Liver (tissue), 9 donors: ENCODE data around the gene WDR27. TPM values are rescaled to one million over a fixed set of nuclear protein-coding genes. Genes with fewer than 3 reads are reported as not detected.

Experiments used
- DNase-seq: peaks from one replicate; pipeline ENCODE4 v3.0.0-alpha.2; 2017; ENCODE audit warnings: low spot score
- H3K27ac ChIP-seq, 2 donors: one replicate each; pipeline ENCODE4 v1.7.0; 2013; ENCODE audit warnings: inconsistent platforms in 2 of 2, low read length in 2 of 2, control low read depth in 1 of 2, low read depth in 1 of 2, mild to moderate bottlenecking in 1 of 2
- H3K27me3 ChIP-seq, 4 donors: one replicate each; pipeline versions ENCODE4 v1.6.1 to v1.7.0; 2013; ENCODE audit warnings: low read length in 3 of 4, inconsistent platforms in 1 of 4, mild to moderate bottlenecking in 1 of 4, moderate library complexity in 1 of 4; ENCODE audit not compliant: control insufficient read depth in 4 of 4, insufficient read depth in 4 of 4
- H3K36me3 ChIP-seq, 4 donors: one replicate each; pipeline versions ENCODE4 v1.6.1 to v1.7.0; 2013; ENCODE audit warnings: low read length in 3 of 4, mild to moderate bottlenecking in 3 of 4, low read depth in 1 of 4, moderate library complexity in 1 of 4; ENCODE audit not compliant: control insufficient read depth in 4 of 4, insufficient read depth in 3 of 4
- H3K4me1 ChIP-seq, 4 donors: one replicate each; pipeline versions ENCODE4 v1.6.1 to v1.7.0; 2013; ENCODE audit warnings: low read length in 3 of 4, mild to moderate bottlenecking in 3 of 4, moderate library complexity in 1 of 4; ENCODE audit not compliant: control insufficient read depth in 4 of 4, insufficient read depth in 4 of 4
- H3K4me3 ChIP-seq, 3 donors: one replicate each; pipeline versions ENCODE4 v1.6.1 to v1.7.0; 2013; ENCODE audit warnings: low read length in 3 of 3, control low read depth in 1 of 3, low read depth in 1 of 3, mild to moderate bottlenecking in 1 of 3
- H3K9ac ChIP-seq, 2 donors: one replicate each; pipeline ENCODE4 v1.7.0; 2013; ENCODE audit warnings: low read length in 2 of 2, mild to moderate bottlenecking in 2 of 2, moderate library complexity in 2 of 2, control low read depth in 1 of 2, low read depth in 1 of 2
- H3K9me3 ChIP-seq, 4 donors: one replicate each; pipeline versions ENCODE4 v1.6.1 to v1.7.0; 2013; ENCODE audit warnings: low read length in 3 of 4; ENCODE audit not compliant: control insufficient read depth in 4 of 4
- ATF3 ChIP-seq: IDR thresholded peaks from 2 replicates; pipeline ENCODE4 v1.6.1; 2016; ENCODE audit warnings: antibody characterized with exemption
- CTCF ChIP-seq: fragments of 150-350 bp; IDR thresholded peaks from 2 replicates; pipeline ENCODE4 v1.5.1; 2017; ENCODE audit warnings: improper control_type of control experiment, low read depth, low read length; ENCODE audit not compliant: missing input control
- EGR1 ChIP-seq, 2 donors: IDR thresholded peaks; 2 replicates each; pipeline ENCODE4 v1.6.1; 2016 to 2018; ENCODE audit warnings: antibody characterized with exemption in 2 of 2, low read depth in 2 of 2
- FOXA1 ChIP-seq: IDR thresholded peaks from 2 replicates; pipeline ENCODE4 v1.6.1; 2016; ENCODE audit warnings: antibody characterized with exemption
- FOXA2 ChIP-seq: IDR thresholded peaks from 2 replicates; pipeline ENCODE4 v1.6.1; 2016; ENCODE audit warnings: antibody characterized with exemption
- GABPA ChIP-seq, 2 donors: IDR thresholded peaks in 1 of 2; conservative IDR thresholded peaks in 1 of 2; 2 replicates each; pipeline ENCODE4 v1.6.1; 2016; ENCODE audit warnings: antibody characterized with exemption in 2 of 2, mild to moderate bottlenecking in 1 of 2, moderate library complexity in 1 of 2
- HNF4A ChIP-seq, 2 donors: conservative IDR thresholded peaks; 2 replicates each; pipeline ENCODE4 v1.6.1; 2016; ENCODE audit warnings: antibody characterized with exemption in 2 of 2, mild to moderate bottlenecking in 2 of 2
- HNF4G ChIP-seq: IDR thresholded peaks from 2 replicates; pipeline ENCODE4 v1.6.1; 2016; ENCODE audit warnings: antibody characterized with exemption
- JUND ChIP-seq, 2 donors: IDR thresholded peaks; 2 replicates each; pipeline ENCODE4 v1.6.1; 2016; ENCODE audit warnings: antibody characterized with exemption in 2 of 2
- MAX ChIP-seq: IDR thresholded peaks from 2 replicates; pipeline ENCODE4 v1.6.1; 2016; ENCODE audit warnings: antibody characterized with exemption
- NR2F2 ChIP-seq: IDR thresholded peaks from 2 replicates; pipeline ENCODE4 v1.6.1; 2016; ENCODE audit warnings: antibody characterized with exemption
- RAD21 ChIP-seq, 2 donors: IDR thresholded peaks; 2 replicates each; pipeline ENCODE4 v1.6.1; 2016; ENCODE audit warnings: antibody characterized with exemption in 2 of 2, mild to moderate bottlenecking in 2 of 2
- REST ChIP-seq: IDR thresholded peaks from 2 replicates; pipeline ENCODE4 v1.6.1; 2016; ENCODE audit warnings: antibody characterized with exemption, mild to moderate bottlenecking
- SP1 ChIP-seq: IDR thresholded peaks from 2 replicates; pipeline ENCODE4 v1.6.1; 2018; ENCODE audit warnings: antibody characterized with exemption, mild to moderate bottlenecking
- TAF1 ChIP-seq: conservative IDR thresholded peaks from 2 replicates; pipeline ENCODE4 v1.6.1; 2016; ENCODE audit warnings: antibody characterized with exemption, mild to moderate bottlenecking
- YY1 ChIP-seq: IDR thresholded peaks from 2 replicates; pipeline ENCODE4 v1.6.1; 2016; ENCODE audit warnings: antibody characterized with exemption, mild to moderate bottlenecking
- ZBTB33 ChIP-seq: IDR thresholded peaks from 2 replicates; pipeline ENCODE4 v1.6.1; 2016; ENCODE audit warnings: antibody characterized with exemption
- WGBS: extraction: QIAGEN DNeasy Blood & Tissue Kit; methylation state at CpG from one replicate; pipeline ENCODE4 v1.1.7; 2013; 5-methylcytosine and 5-hydroxymethylcytosine counted together
- polyA plus RNA-seq, 2 donors: library from polyadenylated mRNA; stranded (reverse) in 1 of 2; unstranded in 1 of 2; fragments of 200-250 nt in 1 of 2; fragments of >200 nt in 1 of 2; fragmentation: Nextera tagmentation in 1 of 2; extraction: Ambion mirVana in 1 of 2; gene quantifications; one replicate each; pipeline versions ENCODE4 v1.2.1 to v1.2.3, GENCODE V29; 2013 to 2015
- total RNA-seq, 2 donors: library from RNA; depleted of rRNA; stranded (reverse); fragments of >200 nt; gene quantifications; one replicate each; pipeline ENCODE4 v1.2.3, GENCODE V29; 2014
- donor health status: healthy.
- donor health status: healthy.
- donor health status: healthy.
- donor health status: healthy.
- donor health status: healthy.

WDR27 gene
- total and polyA plus RNA-seq, 4 donors = 3.7 to 20.1 (median 7.7) TPM

GRCh38 chr6:169621311-169621710, 80.5 kb downstream of the WDR27 start (continued):
- TF ChIP-seq EGR1 (IDR thresholded peaks at IDR 0.05; ENCODE audit: low read depth in 2 of 2) = no peak

- Histone ChIP-seq H3K4me3 (no peak overlapping the region), H3K9me3 (no peaks in the 10 kb centered on the region), H3K36me3 (peaks cover 0 to 4% (median 1%) of the 10 kb centered on the region in 4 donors), H3K27me3 (no peaks in the 10 kb centered on the region), H3K27ac (no peak overlapping the region), H3K4me1 (no peaks in the 10 kb centered on the region), H3K9ac (no peak overlapping the region)
- no peak for TF ChIP-seq MAX
- no peak for TF ChIP-seq NR2F2
- TF ChIP-seq FOXA2 = no peak
- no peak for TF ChIP-seq HNF4G
- TF ChIP-seq ZBTB33 = no peak
- TF ChIP-seq RAD21 (IDR thresholded peaks at IDR 0.05) = no peak
- TF ChIP-seq JUND (IDR thresholded peaks at IDR 0.05) = no peak
- no peak for TF ChIP-seq GABPA (IDR thresholded peaks at IDR 0.05 in 1 of 2, conservative IDR thresholded peaks at IDR 0.05 in 1 of 2)
- TF ChIP-seq YY1 = no peak
- TF ChIP-seq EGR1 (IDR thresholded peaks at IDR 0.05; ENCODE audit: low read depth in 2 of 2) = no peak
- no peak for TF ChIP-seq SP1
- TF ChIP-seq REST = no peak
- TF ChIP-seq FOXA1 = no peak
- TF ChIP-seq ATF3 = no peak
- TF ChIP-seq HNF4A (conservative IDR thresholded peaks at IDR 0.05) = no peak
- TF ChIP-seq TAF1 = no peak
- no peak for TF ChIP-seq CTCF
- no peak for DNase-seq
- WGBS = 87% methylated on average over 10 of the region's 10 CpGs
Measured at GRCh38 chr6:169620171-169621130, 81.4 kb downstream of the WDR27 start.
